HepG2 (cell line): ENCODE measurements around the gene CDR2L. TPM values are rescaled to one million over a fixed set of nuclear protein-coding genes. Genes with fewer than 3 reads are reported as not detected.
A peak's percentile ranks its signal among the peaks of the same experiment; 100 is the strongest.

ENCODE experiments used
- ATAC-seq: fragments of 200-7000 bp; cut with Tn5 transposase; 3 replicates; pipeline ENCODE4 v1.9.1; 2020; ENCODE audit warnings: mild to moderate bottlenecking, moderate library complexity
- BruUV-seq: library from RNA; stranded (reverse); fragments of 400-500 nt; replicated peaks from 2 replicates; lab custom pipeline; 2021; lab: Mats Ljungman, UMichigan
- CTCF ChIA-PET: fragments of 300-600 bp; formaldehyde crosslinking; extraction: SDS; loops from one replicate; lab custom pipeline; 2021; ENCODE audit warnings: low total read pairs, inconsistent platforms, low intra/inter-chr PET ratio; lab: Yijun Ruan, JAX
- POLR2A ChIA-PET: fragments of 350-600 bp; sonication (Branson Sonifier 250); formaldehyde crosslinking; loops from one replicate; lab custom pipeline; 2020; ENCODE audit warnings: antibody characterized with exemption, inconsistent platforms; lab: Yijun Ruan, JAX
- DNase-seq: peaks from one replicate; pipeline ENCODE4 v3.0.0-alpha.2; 2015; ENCODE audit warnings: low spot score
- FAIRE-seq: peaks from 3 replicates; lab custom pipeline; 2011; peaks lifted over from hg19 to GRCh38; lab: Jason Lieb, UNC
- H2AFZ ChIP-seq: one replicate; pipeline ENCODE4 v1.6.1; 2011; ENCODE audit warnings: low read length, inconsistent platforms
- H3K27ac ChIP-seq: fragments of 300-600 bp; 3 replicates; pipeline ENCODE4 v1.8.0; 2011; ENCODE audit warnings: mixed run types, mild to moderate bottlenecking, mixed read lengths, low read length, inconsistent platforms; ENCODE audit not compliant: insufficient read depth; ENCODE audit errors: extremely low read length
- H3K27me3 ChIP-seq, 2 experiments: fragments of 200-600 bp in 1 of 2; 2 replicates in 1 of 2; 3 replicates in 1 of 2; pipeline versions ENCODE4 v1.6.0 to v1.8.0; 2011; ENCODE audit warnings: low read length in 2 of 2, mild to moderate bottlenecking in 2 of 2, moderate library complexity in 2 of 2, inconsistent platforms in 1 of 2; ENCODE audit not compliant: insufficient read depth in 2 of 2, control insufficient read depth in 1 of 2
- H3K36me3 ChIP-seq, 2 experiments: fragments of 200-600 bp in 1 of 2; replicated peaks in 1 of 2; 2 replicates in 1 of 2; 3 replicates in 1 of 2; pipeline versions ENCODE4 v1.5.1 to v1.8.0; 2011; ENCODE audit warnings: low read length in 2 of 2, inconsistent platforms in 1 of 2; ENCODE audit not compliant: insufficient read depth in 2 of 2, control insufficient read depth in 1 of 2
- H3K4me1 ChIP-seq: 2 replicates; pipeline ENCODE4 v1.5.1; 2012; ENCODE audit warnings: low read length, inconsistent platforms; ENCODE audit not compliant: insufficient read depth
- H3K4me2 ChIP-seq: 2 replicates; pipeline ENCODE4 v1.6.0; 2011; ENCODE audit warnings: low read depth, low read length, inconsistent platforms
- H3K4me3 ChIP-seq, 3 experiments: fragments of 200-600 bp in 1 of 3; sonication (generic), shearing (Covaris generic) in 1 of 3; replicated peaks in 1 of 3; 2 replicates each; pipeline ENCODE4 v1.5.1; 2011 to 2016; ENCODE audit warnings: low read length in 3 of 3, inconsistent platforms in 2 of 3, low read depth in 2 of 3, mild to moderate bottlenecking in 2 of 3, control low read depth in 1 of 3, mixed read lengths in 1 of 3; ENCODE audit not compliant: insufficient read depth in 1 of 3
- H3K79me2 ChIP-seq: one replicate; pipeline ENCODE4 v1.6.1; 2011; ENCODE audit warnings: low read length, inconsistent platforms; ENCODE audit not compliant: insufficient read depth
- H3K9ac ChIP-seq: 2 replicates; pipeline ENCODE4 v1.6.0; 2011; ENCODE audit warnings: mild to moderate bottlenecking, low read depth, low read length, inconsistent platforms; ENCODE audit not compliant: insufficient read depth
- H3K9me3 ChIP-seq: 2 replicates; pipeline ENCODE4 v1.5.1; 2012; ENCODE audit warnings: mild to moderate bottlenecking, low read length
- H4K20me1 ChIP-seq: 2 replicates; pipeline ENCODE4 v1.6.0; 2011; ENCODE audit warnings: inconsistent platforms, mild to moderate bottlenecking, low read length, moderate library complexity; ENCODE audit not compliant: insufficient read depth
- BCL6 ChIP-seq: IDR thresholded peaks from 2 replicates; pipeline ENCODE4 v1.6.1; 2016; ENCODE audit warnings: missing genetic modification reagents, missing compliant biosample characterization
- IKZF1 ChIP-seq: fragments of 450-650 bp; IDR thresholded peaks from 2 replicates; pipeline ENCODE4 v1.7.1; 2016
- MYC ChIP-seq: sonication (generic); formaldehyde crosslinking; IDR thresholded peaks from 2 replicates; pipeline ENCODE4 v1.9.0; 2021; ENCODE audit warnings: missing genetic modification reagents, borderline replicate concordance
- PHF20 ChIP-seq: sonication (generic); formaldehyde crosslinking; IDR thresholded peaks from 2 replicates; pipeline ENCODE4 v1.5.0; 2020; ENCODE audit warnings: mild to moderate bottlenecking, missing genetic modification reagents
- WGBS: methylation state at CpG from one replicate; pipeline ENCODE4 v1.1.6; 2017; ENCODE audit warnings: low lambda C conversion rate; 5-methylcytosine and 5-hydroxymethylcytosine counted together
- in situ Hi-C: cut with HindIII; loops from 2 replicates; pipeline ENCODE4 v1.10.0; 2017; ENCODE audit warnings: low pct_unique_long_range_greater_than_20kb; ENCODE audit not compliant: extremely low pct_ligation_motif_present
- intact Hi-C: fragments of 100-400 bp; cut with micrococcal nuclease; formaldehyde crosslinking; loops from one replicate; pipeline ENCODE4 v1.10.0; 2022; ENCODE audit not compliant: unreplicated experiment
- polyA plus RNA-seq, 8 experiments: library from polyadenylated mRNA; depleted of rRNA in 3 of 8; stranded (reverse) in 7 of 8; unstranded in 1 of 8; fragments of >200 nt; fragmentation: Illumina TruSeq in 4 of 8; extraction: Trizol in 4 of 8; gene quantifications; 2 replicates each; pipeline versions ENCODE4 v1.2.1 to v1.2.3, GENCODE V29; 2011 to 2016; ENCODE audit warnings: low read depth in 4 of 8, missing spikeins in 1 of 8, mixed read lengths in 1 of 8; ENCODE audit not compliant: insufficient read depth in 1 of 8
- total RNA-seq, 5 experiments: library from RNA; depleted of rRNA; stranded (reverse); fragments of >200 nt; fragmentation: Illumina TruSeq; extraction: Trizol; gene quantifications; 2 replicates each; pipeline ENCODE4 v1.2.3, GENCODE V29; 2016; ENCODE audit warnings: low read depth in 1 of 5
- TF ChIP-seq, protein P1 (sequence below): sonication (generic); formaldehyde crosslinking; IDR thresholded peaks from 2 replicates; pipeline ENCODE4 v1.4.0; 2020; ENCODE audit warnings: missing genetic modification reagents
- TF ChIP-seq, protein P2 (sequence below): fragments of 450-650 bp; IDR thresholded peaks from 2 replicates; pipeline ENCODE4 v1.6.1; 2016

Gene CDR2L
- total and polyA plus RNA-seq, 2 of the 13 experiments (the other 11 are each of a cell fraction or from before 2014, with no cell fraction given): 1.9 to 2.1 TPM

DNA sequence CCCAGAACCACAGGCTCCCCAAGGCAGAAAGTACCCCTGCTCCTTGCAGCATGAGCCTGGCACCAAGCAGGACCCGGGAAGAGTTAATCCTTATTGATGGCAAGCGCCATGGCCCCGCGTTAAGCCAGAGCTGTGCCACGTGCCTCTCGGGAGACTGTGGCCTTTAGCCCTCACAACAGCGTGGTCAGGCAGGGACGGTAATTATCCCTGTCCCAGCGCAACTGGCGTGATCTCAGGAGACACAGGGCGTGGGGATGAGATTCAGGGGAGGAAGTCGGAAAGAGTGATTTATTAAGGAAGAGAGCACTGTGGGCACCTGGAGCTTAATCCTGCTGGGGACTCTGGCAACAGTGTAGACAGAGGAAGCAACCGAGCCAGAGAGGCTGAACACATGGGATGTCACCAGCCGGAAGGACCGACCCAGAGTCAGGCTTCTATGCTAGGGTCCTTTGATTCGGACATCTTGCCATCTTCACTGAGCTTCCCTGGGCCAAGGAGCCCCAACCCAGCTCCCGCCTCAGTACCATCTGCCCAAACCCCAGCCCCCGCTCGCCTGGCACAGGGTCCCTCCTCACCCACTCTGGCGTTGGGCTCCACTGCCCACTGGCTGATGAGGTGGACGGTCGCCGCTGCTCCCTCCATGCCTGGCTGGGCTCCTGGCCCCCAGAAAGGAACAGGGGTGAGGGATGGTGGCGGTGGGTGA is 34.9 kb upstream of the CDR2L start:
- intact Hi-C loops: no loop called here

More for the DNA sequence above, 34.9 kb upstream of the CDR2L start:
- Histone ChIP-seq H3K4me2 (no peak overlapping the region), H3K36me3 (no peaks in the 10 kb centered on the region), H2AFZ (no peak overlapping the region), H3K27ac (no peak overlapping the region), H4K20me1 (no peaks in the 10 kb centered on the region), H3K27me3 (peaks cover 7 to 44% of the 10 kb centered on the region in 2 experiments; a peak in 4 of 5 replicates), H3K79me2 (no peaks in the 10 kb centered on the region), H3K4me3 (no peak overlapping the region), H3K9me3 (no peaks in the 10 kb centered on the region), H3K9ac (no peak overlapping the region), H3K4me1 (peaks cover 10% of the 10 kb centered on the region)
- ATAC-seq (no peak), FAIRE-seq (no peak), DNase-seq (no peak)
- WGBS: 45% methylated on average over 17 of the region's 24 CpGs
- TF ChIP-seq, protein P1, sequence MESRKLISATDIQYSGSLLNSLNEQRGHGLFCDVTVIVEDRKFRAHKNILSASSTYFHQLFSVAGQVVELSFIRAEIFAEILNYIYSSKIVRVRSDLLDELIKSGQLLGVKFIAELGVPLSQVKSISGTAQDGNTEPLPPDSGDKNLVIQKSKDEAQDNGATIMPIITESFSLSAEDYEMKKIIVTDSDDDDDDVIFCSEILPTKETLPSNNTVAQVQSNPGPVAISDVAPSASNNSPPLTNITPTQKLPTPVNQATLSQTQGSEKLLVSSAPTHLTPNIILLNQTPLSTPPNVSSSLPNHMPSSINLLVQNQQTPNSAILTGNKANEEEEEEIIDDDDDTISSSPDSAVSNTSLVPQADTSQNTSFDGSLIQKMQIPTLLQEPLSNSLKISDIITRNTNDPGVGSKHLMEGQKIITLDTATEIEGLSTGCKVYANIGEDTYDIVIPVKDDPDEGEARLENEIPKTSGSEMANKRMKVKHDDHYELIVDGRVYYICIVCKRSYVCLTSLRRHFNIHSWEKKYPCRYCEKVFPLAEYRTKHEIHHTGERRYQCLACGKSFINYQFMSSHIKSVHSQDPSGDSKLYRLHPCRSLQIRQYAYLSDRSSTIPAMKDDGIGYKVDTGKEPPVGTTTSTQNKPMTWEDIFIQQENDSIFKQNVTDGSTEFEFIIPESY: 0 out of 2 replicates have a peak, but pooled peaks have one; percentile 29
- TF ChIP-seq, protein P2, sequence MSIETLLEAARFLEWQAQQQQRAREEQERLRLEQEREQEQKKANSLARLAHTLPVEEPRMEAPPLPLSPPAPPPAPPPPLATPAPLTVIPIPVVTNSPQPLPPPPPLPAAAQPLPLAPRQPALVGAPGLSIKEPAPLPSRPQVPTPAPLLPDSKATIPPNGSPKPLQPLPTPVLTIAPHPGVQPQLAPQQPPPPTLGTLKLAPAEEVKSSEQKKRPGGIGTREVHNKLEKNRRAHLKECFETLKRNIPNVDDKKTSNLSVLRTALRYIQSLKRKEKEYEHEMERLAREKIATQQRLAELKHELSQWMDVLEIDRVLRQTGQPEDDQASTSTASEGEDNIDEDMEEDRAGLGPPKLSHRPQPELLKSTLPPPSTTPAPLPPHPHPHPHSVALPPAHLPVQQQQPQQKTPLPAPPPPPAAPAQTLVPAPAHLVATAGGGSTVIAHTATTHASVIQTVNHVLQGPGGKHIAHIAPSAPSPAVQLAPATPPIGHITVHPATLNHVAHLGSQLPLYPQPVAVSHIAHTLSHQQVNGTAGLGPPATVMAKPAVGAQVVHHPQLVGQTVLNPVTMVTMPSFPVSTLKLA: peak; percentile 73
- TF ChIP-seq PHF20 (CRISPR knock-in tag): no peak
- peak; percentile 37; the same call in 1 of the 2 replicates for TF ChIP-seq MYC (CRISPR knock-in tag)
- TF ChIP-seq BCL6 (CRISPR knock-in tag): no peak
- TF ChIP-seq IKZF1: no peak
- in situ Hi-C loops: loop anchor here (5.0 kb wide), 1 partner anchor 150 kb away; no protein-coding TSS in a partner anchor
- ChIA-PET CTCF (no interaction called here), POLR2A (no interaction called here)
- BruUV-seq: no TSS peak
